WTC11 (cell line): Measurements from ENCODE around the gene RARB. TPM values are rescaled to one million over a fixed set of nuclear protein-coding genes. Genes with fewer than 3 reads are reported as not detected.

Experiments used
- ATAC-seq: fragments of 200-7000 bp; cut with Tn5 transposase; 2 replicates; pipeline ENCODE4 v1.10.0; 2021; ENCODE audit warnings: mild to moderate bottlenecking, moderate library complexity
- CTCF ChIA-PET: fragments of 300-600 bp; sonication (Branson Sonifier 250); formaldehyde crosslinking; loops from one replicate; lab custom pipeline; 2021; ENCODE audit warnings: antibody characterized with exemption; lab: Charles Lee
- POLR2A ChIA-PET: fragments of 350-600 bp; sonication (Branson Sonifier 250); formaldehyde crosslinking; loops from one replicate; lab custom pipeline; 2021; ENCODE audit warnings: antibody characterized with exemption; lab: Charles Lee
- DNase-seq: peaks from one replicate; pipeline ENCODE4 v3.0.0; 2021; ENCODE audit warnings: low spot score
- H3K27ac Mint-ChIP-seq: 2 replicates; pipeline ENCODE4 v1.8.0; 2021; ENCODE audit warnings: mixed read lengths
- H3K27me3 Mint-ChIP-seq: 2 replicates; pipeline ENCODE4 v1.8.0; 2021; ENCODE audit warnings: low read depth, mild to moderate bottlenecking, moderate library complexity, mixed read lengths
- H3K36me3 Mint-ChIP-seq: 2 replicates; pipeline ENCODE4 v1.8.0; 2021; ENCODE audit warnings: mixed read lengths
- H3K4me1 Mint-ChIP-seq: 2 replicates; pipeline ENCODE4 v1.8.0; 2022; ENCODE audit warnings: mixed read lengths
- H3K4me3 Mint-ChIP-seq: 2 replicates; pipeline ENCODE4 v1.8.0; 2021; ENCODE audit warnings: mild to moderate bottlenecking, moderate library complexity, mixed read lengths
- H3K9me3 Mint-ChIP-seq: 2 replicates; pipeline ENCODE4 v1.8.0; 2021; ENCODE audit warnings: mixed read lengths
- CBFB ChIP-seq: sonication (generic); formaldehyde crosslinking; IDR thresholded peaks from 2 replicates; pipeline ENCODE4 v1.8.1; 2022; ENCODE audit warnings: mild to moderate bottlenecking, low read depth, missing genetic modification reagents
- CREB1 ChIP-seq: sonication (generic); formaldehyde crosslinking; IDR thresholded peaks from 2 replicates; pipeline ENCODE4 v1.8.0; 2023; ENCODE audit warnings: mild to moderate bottlenecking, missing genetic modification reagents
- ESRRA ChIP-seq: sonication (generic); formaldehyde crosslinking; IDR thresholded peaks from 2 replicates; pipeline ENCODE4 v1.8.1; 2022; ENCODE audit warnings: mild to moderate bottlenecking, missing genetic modification reagents, borderline replicate concordance
- FOXP4 ChIP-seq: sonication (generic); formaldehyde crosslinking; IDR thresholded peaks from 2 replicates; pipeline ENCODE4 v1.8.0; 2022; ENCODE audit warnings: mild to moderate bottlenecking, missing genetic modification reagents
- KAT7 ChIP-seq: sonication (generic); formaldehyde crosslinking; IDR thresholded peaks from 2 replicates; pipeline ENCODE4 v1.8.1; 2023; ENCODE audit warnings: missing genetic modification reagents, mild to moderate bottlenecking, borderline replicate concordance
- MAX ChIP-seq: sonication (generic); formaldehyde crosslinking; IDR thresholded peaks from 2 replicates; pipeline ENCODE4 v1.8.0; 2022; ENCODE audit warnings: mild to moderate bottlenecking, missing genetic modification reagents
- MLX ChIP-seq: sonication (generic); formaldehyde crosslinking; IDR thresholded peaks from 2 replicates; pipeline ENCODE4 v1.8.1; 2023; ENCODE audit warnings: mild to moderate bottlenecking, missing genetic modification reagents, moderate library complexity
- NFATC4 ChIP-seq: fragments of 250-450 bp; sonication (Bioruptor Pico); IDR thresholded peaks from 2 replicates; pipeline ENCODE4 v1.9.0; 2021; ENCODE audit warnings: mild to moderate bottlenecking
- PRDM15 ChIP-seq: sonication (generic); formaldehyde crosslinking; IDR thresholded peaks from 2 replicates; pipeline ENCODE4 v1.8.0; 2022; ENCODE audit warnings: missing genetic modification reagents
- PREB ChIP-seq: sonication (generic); formaldehyde crosslinking; IDR thresholded peaks from 2 replicates; pipeline ENCODE4 v1.8.1; 2022; ENCODE audit warnings: mild to moderate bottlenecking, missing genetic modification reagents, moderate library complexity, borderline replicate concordance
- SMAD4 ChIP-seq: sonication (generic); formaldehyde crosslinking; IDR thresholded peaks from 2 replicates; pipeline ENCODE4 v1.8.0; 2022; ENCODE audit warnings: mild to moderate bottlenecking, missing genetic modification reagents
- TP53 ChIP-seq: sonication (generic); formaldehyde crosslinking; IDR thresholded peaks from 2 replicates; pipeline ENCODE4 v1.8.1; 2023; ENCODE audit warnings: mild to moderate bottlenecking, missing genetic modification reagents
- ZBTB43 ChIP-seq: sonication (generic); formaldehyde crosslinking; IDR thresholded peaks from 2 replicates; pipeline ENCODE4 v1.8.1; 2023; ENCODE audit warnings: mild to moderate bottlenecking, missing genetic modification reagents
- ZNF138 ChIP-seq: sonication (generic); formaldehyde crosslinking; conservative IDR thresholded peaks from 2 replicates; pipeline ENCODE4 v1.8.1; 2022; ENCODE audit warnings: mild to moderate bottlenecking, moderate library complexity, missing genetic modification reagents
- ZNF219 ChIP-seq: sonication (generic); formaldehyde crosslinking; IDR thresholded peaks from 2 replicates; pipeline ENCODE4 v1.8.0; 2023; ENCODE audit warnings: missing genetic modification reagents, mild to moderate bottlenecking, borderline replicate concordance
- ZNF232 ChIP-seq: sonication (generic); formaldehyde crosslinking; IDR thresholded peaks from 2 replicates; pipeline ENCODE4 v1.8.0; 2022; ENCODE audit warnings: mild to moderate bottlenecking, missing genetic modification reagents
- ZNF281 ChIP-seq: sonication (generic); formaldehyde crosslinking; IDR thresholded peaks from 2 replicates; pipeline ENCODE4 v1.8.0; 2023; ENCODE audit warnings: mild to moderate bottlenecking, missing genetic modification reagents
- ZSCAN18 ChIP-seq: fragments of 250-450 bp; sonication (Bioruptor Pico); IDR thresholded peaks from 2 replicates; pipeline ENCODE4 v2.1.2; 2022; ENCODE audit warnings: mild to moderate bottlenecking, moderate library complexity
- total RNA-seq: library from RNA; stranded (reverse); gene quantifications from 3 replicates; pipeline ENCODE4 v1.2.3, GENCODE V29; 2021

RARB gene
- total RNA-seq, 1 experiment from 2014 or later = not detected

- no peak for DNase-seq
- no peaks in the 10 kb centered on the region for H3K27me3 Mint-ChIP-seq
- no peaks in the 10 kb centered on the region for H3K9me3 Mint-ChIP-seq
- TF ChIP-seq TP53 (CRISPR knock-in tag) = no peak
- TF ChIP-seq, all 79 proteins: peak for 0
- no peaks in the 10 kb centered on the region for H3K36me3 Mint-ChIP-seq
- H3K4me3 Mint-ChIP-seq = no peak overlapping the region
- H3K27ac Mint-ChIP-seq = no peak overlapping the region
- ChIA-PET POLR2A (no interaction called here), CTCF (no interaction called here)
- ATAC-seq = no peak
- H3K4me1 Mint-ChIP-seq = peaks cover 10% of the 10 kb centered on the region
Measured at GRCh38 chr3:25380222-25380739, 47.8 kb upstream of the RARB start.

- POLR2A ChIA-PET = no interaction called here
- Mint-ChIP-seq H3K27ac (no peak overlapping the region), H3K4me1 (peaks cover 10% of the 10 kb centered on the region), H3K27me3 (no peaks in the 10 kb centered on the region), H3K4me3 (no peak overlapping the region), H3K9me3 (no peaks in the 10 kb centered on the region), H3K36me3 (no peaks in the 10 kb centered on the region)
- peak; percentile 69 for ATAC-seq
- CTCF ChIA-PET = no interaction called here
- no peak for TF ChIP-seq CBFB
- no peak for DNase-seq
Measured at GRCh38 chr3:25381083-25381482, 47.0 kb upstream of the RARB start.

GRCh38 chr3:25384471-25384870, 43.6 kb upstream of the RARB start:
- H3K27ac Mint-ChIP-seq = no peak overlapping the region
- ChIA-PET CTCF (no interaction called here), POLR2A (no interaction called here)
- DNase-seq (no peak), ATAC-seq (no peak)
- H3K27me3 Mint-ChIP-seq = no peaks in the 10 kb centered on the region
- peaks cover 10% of the 10 kb centered on the region for H3K4me1 Mint-ChIP-seq
- no peaks in the 10 kb centered on the region for H3K36me3 Mint-ChIP-seq
- H3K4me3 Mint-ChIP-seq = no peak overlapping the region
- TF ChIP-seq ZBTB43 (CRISPR knock-in tag) (no peak), ZNF219 (CRISPR knock-in tag) (no peak), MLX (CRISPR knock-in tag) (no peak), SMAD4 (no peak), FOXP4 (no peak), CREB1 (CRISPR knock-in tag) (no peak), MAX (CRISPR knock-in tag) (no peak), ZNF281 (CRISPR knock-in tag) (no peak), ZNF232 (no peak), PRDM15 (CRISPR knock-in tag) (no peak), ESRRA (CRISPR knock-in tag) (no peak), ZNF138 (CRISPR knock-in tag) (no peak), PREB (CRISPR knock-in tag) (no peak), NFATC4 (no peak), TP53 (CRISPR knock-in tag) (no peak), KAT7 (CRISPR knock-in tag) (no peak), ZSCAN18 (CRISPR knock-in tag) (no peak)
- H3K9me3 Mint-ChIP-seq = no peaks in the 10 kb centered on the region
